MM.1S (cell line): ENCODE data around the gene IFI6.
"Not testable (repeated sequence)": the region's sequence is repeated elsewhere in the genome, so short reads cannot be mapped to it uniquely, and the experiment has no call there.

Experiments
- DNase-seq: peaks from one replicate; pipeline ENCODE4 v3.0.0-alpha.2; 2015
- H2AFZ ChIP-seq: fragments of 300-600 bp; sonication (generic); 2 replicates; pipeline ENCODE4 v1.6.0; 2016; ENCODE audit warnings: antibody characterized with exemption, low read length
- H3F3A ChIP-seq: fragments of 300-600 bp; sonication (generic); 2 replicates; pipeline ENCODE4 v1.6.1; 2016; ENCODE audit warnings: mild to moderate bottlenecking, antibody characterized with exemption, low read length, moderate library complexity, mixed read lengths; ENCODE audit not compliant: insufficient read depth
- H3K27ac ChIP-seq: fragments of 300-600 bp; sonication (generic); 2 replicates; pipeline ENCODE4 v1.5.1; 2016; ENCODE audit warnings: mild to moderate bottlenecking, low read length
- H3K27me3 ChIP-seq: fragments of 300-600 bp; sonication (generic); replicated peaks from 2 replicates; pipeline ENCODE4 v1.6.0; 2016; ENCODE audit warnings: low read length; ENCODE audit not compliant: insufficient read depth
- H3K36me3 ChIP-seq: fragments of 300-600 bp; sonication (generic); replicated peaks from 2 replicates; pipeline ENCODE4 v1.6.1; 2016; ENCODE audit warnings: mild to moderate bottlenecking, low read length, mixed read lengths; ENCODE audit not compliant: insufficient read depth
- H3K4me1 ChIP-seq: fragments of 300-600 bp; sonication (generic); 2 replicates; pipeline ENCODE4 v1.6.1; 2016; ENCODE audit warnings: low read length, mixed read lengths
- H3K4me2 ChIP-seq: fragments of 300-600 bp; sonication (generic); 2 replicates; pipeline ENCODE4 v1.6.0; 2016; ENCODE audit warnings: low read depth, low read length
- H3K4me3 ChIP-seq: fragments of 300-600 bp; sonication (generic); 2 replicates; pipeline ENCODE4 v1.5.1; 2016; ENCODE audit warnings: low read length, mixed read lengths
- H3K79me2 ChIP-seq: fragments of 300-600 bp; sonication (generic); 2 replicates; pipeline ENCODE4 v1.6.1; 2016; ENCODE audit warnings: mixed run types, low read length, mixed read lengths
- H3K9ac ChIP-seq: fragments of 300-600 bp; sonication (generic); 2 replicates; pipeline ENCODE4 v1.6.1; 2016; ENCODE audit warnings: low read length, mixed read lengths
- H3K9me2 ChIP-seq: fragments of 300-600 bp; sonication (generic); replicated peaks from 2 replicates; pipeline ENCODE4 v1.6.1; 2016; ENCODE audit warnings: mild to moderate bottlenecking, low read length, mixed read lengths; ENCODE audit not compliant: insufficient read depth
- H3K9me3 ChIP-seq: fragments of 300-600 bp; sonication (generic); replicated peaks from 2 replicates; pipeline ENCODE4 v1.6.1; 2016; ENCODE audit warnings: mild to moderate bottlenecking, low read length, mixed read lengths; ENCODE audit not compliant: insufficient read depth
- H4K20me1 ChIP-seq: fragments of 300-600 bp; sonication (generic); 2 replicates; pipeline ENCODE4 v1.6.1; 2016; ENCODE audit warnings: mild to moderate bottlenecking, low read length, moderate library complexity, mixed read lengths; ENCODE audit not compliant: insufficient read depth
- CTCF ChIP-seq: fragments of 300-600 bp; sonication (generic); IDR thresholded peaks from 2 replicates; pipeline ENCODE4 v1.5.1; 2016; ENCODE audit warnings: antibody characterized with exemption, low read length, mixed read lengths
- EZH2 ChIP-seq: fragments of 300-600 bp; sonication (generic); optimal IDR thresholded peaks from 2 replicates; pipeline ENCODE3; 2017; ENCODE audit warnings: low read depth, mild to moderate bottlenecking, antibody characterized with exemption, low read length, mixed read lengths
- EZH2phosphoT487 ChIP-seq: fragments of 300-600 bp; sonication (generic); IDR thresholded peaks from 2 replicates; pipeline ENCODE4 v1.6.1; 2018; ENCODE audit warnings: antibody characterized with exemption, low read length

The IFI6 gene

GRCh38 chr1:27633298-27633610 is 38.7 kb downstream of the IFI6 start:
- H3K9me2 ChIP-seq: no peaks in the 10 kb centered on the region
- H3K27ac ChIP-seq: no peak overlapping the region
- H3K27me3 ChIP-seq: peaks cover 15% of the 10 kb centered on the region
- no peak overlapping the region for H3K9ac ChIP-seq
- no peak for DNase-seq
- no peak overlapping the region for H2AFZ ChIP-seq
- no peaks in the 10 kb centered on the region for H4K20me1 ChIP-seq
- H3K36me3 ChIP-seq: no peaks in the 10 kb centered on the region
- no peaks in the 10 kb centered on the region for H3K79me2 ChIP-seq
- no peak overlapping the region for H3K4me3 ChIP-seq
- H3F3A ChIP-seq: no peaks in the 10 kb centered on the region
- peaks cover 5% of the 10 kb centered on the region for H3K4me1 ChIP-seq
- H3K4me2 ChIP-seq: no peak overlapping the region
- no peaks in the 10 kb centered on the region for H3K9me3 ChIP-seq
- TF ChIP-seq CTCF: no peak
- TF ChIP-seq EZH2: no peak
- no peak for TF ChIP-seq EZH2phosphoT487

DNA sequence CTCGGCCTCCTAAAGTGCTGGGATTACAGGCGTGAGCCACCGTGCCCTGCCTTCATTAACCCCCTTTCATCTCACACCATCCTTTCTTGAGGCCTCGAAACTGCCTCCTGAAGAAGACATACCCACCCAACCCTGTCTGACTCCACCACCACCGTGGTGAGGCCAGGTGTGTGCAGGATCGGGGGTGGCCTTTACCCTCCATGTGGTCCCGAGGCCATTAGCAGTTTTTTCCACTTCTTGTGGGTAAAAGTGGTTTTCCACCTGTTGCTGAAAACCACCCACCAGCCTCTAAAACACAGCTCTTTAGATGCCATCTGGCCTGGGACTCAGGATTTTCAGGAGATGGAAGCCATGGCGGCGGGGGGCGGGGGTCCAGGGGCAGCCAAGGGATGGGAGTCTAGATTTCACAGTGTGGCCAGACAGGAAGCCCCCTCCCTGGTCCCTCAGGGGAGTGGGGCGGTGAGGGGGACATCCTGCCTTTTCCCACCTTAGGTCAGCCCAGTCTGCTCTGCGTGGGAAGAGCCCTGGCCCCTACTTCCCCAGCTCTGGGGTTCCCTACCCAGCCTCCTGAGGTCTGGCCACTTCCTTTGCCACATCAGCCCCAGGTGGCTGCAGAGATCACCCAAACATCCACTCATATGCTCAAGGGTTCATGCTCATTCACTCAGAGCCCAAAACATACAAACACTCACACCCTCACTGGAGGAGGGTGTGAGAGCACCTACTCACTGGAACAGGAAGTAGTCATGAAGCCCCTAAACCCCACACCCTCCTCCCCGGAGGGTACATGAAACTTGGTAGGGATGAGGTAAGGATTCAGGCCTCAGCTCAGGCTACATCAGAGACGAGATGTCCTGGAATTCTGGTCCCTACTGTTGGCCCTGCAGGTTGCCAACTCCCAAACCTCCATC is 39.4 kb downstream of the IFI6 start:
- Histone ChIP-seq H3K9ac (no peak overlapping the region), H3K27ac (no peak overlapping the region)

GRCh38 chr1:27630859-27631491 is 41.0 kb downstream of the IFI6 start:
- Histone ChIP-seq H2AFZ (no peak overlapping the region), H3K9me2 (no peaks in the 10 kb centered on the region), H3K36me3 (no peaks in the 10 kb centered on the region)

More for the DNA sequence above, 39.4 kb downstream of the IFI6 start:
- Histone ChIP-seq H3K27me3 (peaks cover 15% of the 10 kb centered on the region), H3K36me3 (no peaks in the 10 kb centered on the region), H3K79me2 (no peaks in the 10 kb centered on the region), H3K4me2 (no peak overlapping the region), H3K4me3 (no peak overlapping the region), H3K4me1 (peaks cover 5% of the 10 kb centered on the region), H3K9me2 (no peaks in the 10 kb centered on the region), H2AFZ (no peak overlapping the region), H4K20me1 (no peaks in the 10 kb centered on the region), H3F3A (no peaks in the 10 kb centered on the region), H3K9me3 (no peaks in the 10 kb centered on the region)
- TF ChIP-seq CTCF: no peak
- TF ChIP-seq EZH2: no peak
- DNase-seq: no peak

GRCh38 chr1:27628712-27629111 is 43.3 kb downstream of the IFI6 start:
- no peak for DNase-seq
- Histone ChIP-seq H3K79me2 (no peaks in the 10 kb centered on the region), H3K27ac (no peak overlapping the region), H3F3A (no peaks in the 10 kb centered on the region), H3K9me2 (no peaks in the 10 kb centered on the region), H3K4me1 (peaks cover 5% of the 10 kb centered on the region), H3K27me3 (peaks cover 2% of the 10 kb centered on the region), H3K9me3 (no peaks in the 10 kb centered on the region), H3K4me3 (no peak overlapping the region), H4K20me1 (no peaks in the 10 kb centered on the region), H3K4me2 (no peak overlapping the region), H3K9ac (no peak overlapping the region), H2AFZ (no peak overlapping the region), H3K36me3 (no peaks in the 10 kb centered on the region)
- no peak for TF ChIP-seq EZH2phosphoT487
- no peak for TF ChIP-seq EZH2
- no peak for TF ChIP-seq CTCF

More at GRCh38 chr1:27630859-27631491, 41.0 kb downstream of the IFI6 start:
- TF ChIP-seq EZH2phosphoT487 (no peak), EZH2 (no peak)
- Histone ChIP-seq H3F3A (no peaks in the 10 kb centered on the region), H3K4me1 (peaks cover 5% of the 10 kb centered on the region), H3K27me3 (peaks cover 15% of the 10 kb centered on the region), H3K79me2 (no peaks in the 10 kb centered on the region), H4K20me1 (no peaks in the 10 kb centered on the region), H3K9me3 (no peaks in the 10 kb centered on the region), H3K4me2 (no peak overlapping the region), H3K27ac (no peak overlapping the region), H3K4me3 (no peak overlapping the region), H3K9ac (no peak overlapping the region)
- no peak for DNase-seq

- H3K27ac ChIP-seq, H3K9me2 ChIP-seq, H3K9ac ChIP-seq, H3K36me3 ChIP-seq, H4K20me1 ChIP-seq, DNase-seq, H3F3A ChIP-seq, H3K4me3 ChIP-seq, H3K27me3 ChIP-seq, H3K9me3 ChIP-seq, H3K79me2 ChIP-seq, H3K4me2 ChIP-seq, H3K4me1 ChIP-seq, H2AFZ ChIP-seq: not testable (repeated sequence)
Measured at GRCh38 chr1:27627733-27628132, 44.3 kb downstream of the IFI6 start.
